Measurements from ENCODE around the gene CD109.

- TF ChIP-seq POLR2A (IDR thresholded peaks at IDR 0.05) (no peak), CTCF (IDR thresholded peaks at IDR 0.05) (no peak)
These were observed 8.8 kb downstream of the CD109 start for GRCh38 chr6:73704798-73705197.
